Measurements from ENCODE around the gene PITHD1.
"Not testable (repeated sequence)": the region's sequence is repeated elsewhere in the genome, so short reads cannot be mapped to it uniquely, and the experiment has no call there.

PITHD1 gene

DNA sequence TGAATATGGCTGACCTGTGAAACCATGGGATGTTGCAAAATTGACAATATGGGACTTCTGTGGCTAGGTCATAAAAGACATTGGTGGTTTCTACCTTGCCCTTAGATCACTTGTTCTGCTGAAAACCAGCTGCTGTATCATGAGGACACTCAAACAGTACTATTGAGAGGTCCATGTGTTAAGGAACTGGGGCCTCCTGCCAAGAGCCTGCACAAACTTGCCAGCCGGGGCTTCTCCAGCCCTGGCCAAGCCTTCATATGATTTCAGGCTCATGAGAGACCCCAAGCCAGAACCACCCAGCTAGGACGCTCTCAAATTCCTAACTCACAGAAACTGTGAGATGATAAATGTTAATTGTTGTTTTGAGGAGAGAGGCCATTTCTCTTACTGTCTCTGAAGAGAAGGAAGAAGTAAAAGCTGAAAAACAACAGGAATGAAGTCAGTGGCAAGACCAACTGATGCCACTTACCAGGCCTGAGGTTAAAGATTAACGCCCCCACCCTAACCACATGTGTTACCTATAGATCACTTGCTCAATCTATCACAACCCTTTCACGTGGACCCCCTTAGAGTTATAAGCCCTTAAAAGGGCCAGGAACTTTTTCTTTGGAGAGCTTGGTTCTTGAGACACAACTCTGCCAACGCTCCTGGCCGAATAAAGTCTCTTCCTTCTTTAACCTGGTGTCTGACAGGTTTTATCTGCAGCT lies 3.9 kb upstream of the PITHD1 start:
- ATAC-seq (no peak), DNase-seq (no peak)

DNA sequence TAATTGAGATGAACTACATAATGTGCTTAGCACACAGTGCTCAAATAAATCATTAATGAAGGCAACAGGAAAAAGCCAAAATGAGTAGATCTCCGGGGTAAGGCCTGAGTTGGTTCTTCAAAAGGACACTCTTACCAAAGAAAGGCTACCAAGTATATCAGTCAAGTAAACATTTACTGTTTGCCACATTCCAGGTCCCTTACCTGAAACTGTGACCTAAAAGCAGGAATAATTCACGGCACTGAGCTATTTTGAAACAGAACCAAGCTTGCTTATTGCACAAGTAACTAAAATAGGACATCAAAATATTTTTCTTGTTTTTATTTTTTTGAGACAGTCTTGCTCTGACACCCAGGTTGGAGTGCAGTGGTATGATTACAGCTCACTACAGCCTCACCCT lies 2.0 kb upstream of the PITHD1 start:
- ATAC-seq, result no peak
- DNase-seq, result no peak

DNA sequence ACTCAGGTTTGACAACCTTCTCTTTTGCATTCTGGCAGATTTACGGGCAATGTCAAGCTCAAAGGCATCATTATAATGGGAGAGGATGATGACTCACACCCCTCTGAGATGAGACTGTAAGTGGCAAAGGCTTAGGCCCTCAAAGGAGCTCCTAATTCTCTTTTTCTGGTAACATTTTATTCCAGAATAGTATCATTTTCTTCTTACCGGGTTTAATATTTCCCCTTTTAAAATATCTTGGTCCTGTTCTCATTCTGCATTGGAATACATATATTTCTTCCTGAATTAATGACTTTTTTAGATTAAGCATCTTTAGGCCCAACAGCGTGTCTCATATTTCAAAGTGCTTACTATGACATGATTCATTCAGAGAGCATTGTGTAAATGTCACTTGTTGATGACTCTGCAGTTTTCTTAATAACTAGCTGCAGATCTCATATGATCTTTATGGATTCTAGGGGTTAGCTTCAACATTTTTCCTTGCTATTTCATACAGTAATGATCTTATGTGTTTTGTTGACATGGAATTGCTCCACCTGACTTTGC lies 1.7 kb downstream of the PITHD1 start:
- DNase-seq (no peak), ATAC-seq (no peak)

DNA sequence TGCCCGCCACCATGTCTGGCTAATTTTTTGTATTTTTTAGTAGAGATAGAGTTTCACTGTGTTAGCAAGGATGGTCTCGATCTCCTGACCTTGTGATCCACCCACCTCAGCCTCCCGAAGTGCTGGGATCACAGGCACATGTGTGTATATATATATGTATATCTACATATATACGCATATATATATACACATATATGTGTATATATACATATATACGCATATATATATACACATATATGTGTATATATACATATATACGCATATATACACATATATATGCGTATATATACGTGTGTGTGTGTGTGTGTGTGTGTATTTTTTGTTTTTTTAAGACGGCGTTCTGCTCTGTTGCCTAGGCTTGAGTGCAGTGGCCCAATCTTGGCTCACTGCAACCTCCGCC lies 4.9 kb downstream of the PITHD1 start:
- DNase-seq, result not testable (repeated sequence)

DNA sequence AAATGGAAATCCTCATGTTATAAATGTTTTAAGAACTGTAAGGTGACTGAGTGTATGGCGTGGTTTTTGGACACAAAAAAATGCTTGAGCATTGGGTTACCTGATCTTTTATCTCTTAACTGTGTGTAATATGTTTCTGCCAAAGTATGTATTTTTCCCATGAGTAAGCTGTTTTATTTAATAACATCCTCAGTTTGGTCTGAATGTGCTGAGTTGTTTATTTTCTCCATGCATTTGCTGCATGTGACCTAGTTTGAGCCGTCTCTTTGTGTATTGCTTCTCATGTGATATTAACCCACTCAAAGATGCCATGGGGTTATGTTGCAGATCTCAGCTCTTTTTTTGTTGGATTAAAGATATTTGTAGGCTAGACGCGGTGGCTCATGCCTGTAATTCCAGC lies 6.6 kb downstream of the PITHD1 start:
- DNase-seq (no peak), ATAC-seq (no peak)

More for the DNA sequence above, 4.9 kb downstream of the PITHD1 start:
- ATAC-seq, result not testable (repeated sequence)

DNA sequence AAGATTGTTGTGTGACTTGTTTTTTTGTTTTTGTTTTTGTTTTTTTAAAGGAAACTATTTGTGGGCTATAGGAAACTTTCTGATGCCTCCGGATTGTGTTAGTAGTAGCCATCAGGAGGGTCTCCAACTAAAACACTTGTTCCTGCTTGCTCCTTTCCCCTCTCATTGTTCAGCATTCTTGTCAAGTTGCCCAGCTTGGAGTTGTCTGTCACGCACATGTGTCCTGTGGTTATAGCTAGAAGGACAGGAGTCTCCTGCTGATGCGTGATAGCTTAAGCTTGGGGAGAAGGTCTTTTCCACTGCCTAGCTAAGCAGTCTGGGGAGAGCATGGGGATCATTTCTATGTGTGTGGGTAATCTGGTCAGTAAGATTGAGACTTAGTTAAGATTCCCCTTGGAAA lies 9.5 kb downstream of the PITHD1 start:
- ATAC-seq (no peak), DNase-seq (no peak)

DNA sequence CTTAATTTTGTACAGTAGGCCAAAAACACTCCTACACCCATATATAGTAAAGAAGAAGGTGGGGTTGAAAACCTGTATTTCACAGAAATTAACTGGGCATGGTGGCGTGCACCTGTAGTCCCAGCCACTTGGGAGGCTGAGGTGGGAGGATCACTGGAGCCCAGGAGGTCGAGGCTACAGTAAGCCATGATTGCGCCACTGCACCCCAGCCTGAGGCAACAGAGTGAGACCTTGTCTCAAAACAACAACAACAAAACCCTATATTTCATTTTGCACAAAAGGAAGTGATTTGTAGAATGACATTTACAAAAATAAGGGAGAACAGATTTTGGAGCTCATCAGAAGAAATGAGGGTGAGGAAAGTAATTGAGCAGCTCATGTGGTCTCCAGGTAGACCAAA lies 10.5 kb downstream of the PITHD1 start:
- ATAC-seq, result no peak
- no peak for DNase-seq

DNA sequence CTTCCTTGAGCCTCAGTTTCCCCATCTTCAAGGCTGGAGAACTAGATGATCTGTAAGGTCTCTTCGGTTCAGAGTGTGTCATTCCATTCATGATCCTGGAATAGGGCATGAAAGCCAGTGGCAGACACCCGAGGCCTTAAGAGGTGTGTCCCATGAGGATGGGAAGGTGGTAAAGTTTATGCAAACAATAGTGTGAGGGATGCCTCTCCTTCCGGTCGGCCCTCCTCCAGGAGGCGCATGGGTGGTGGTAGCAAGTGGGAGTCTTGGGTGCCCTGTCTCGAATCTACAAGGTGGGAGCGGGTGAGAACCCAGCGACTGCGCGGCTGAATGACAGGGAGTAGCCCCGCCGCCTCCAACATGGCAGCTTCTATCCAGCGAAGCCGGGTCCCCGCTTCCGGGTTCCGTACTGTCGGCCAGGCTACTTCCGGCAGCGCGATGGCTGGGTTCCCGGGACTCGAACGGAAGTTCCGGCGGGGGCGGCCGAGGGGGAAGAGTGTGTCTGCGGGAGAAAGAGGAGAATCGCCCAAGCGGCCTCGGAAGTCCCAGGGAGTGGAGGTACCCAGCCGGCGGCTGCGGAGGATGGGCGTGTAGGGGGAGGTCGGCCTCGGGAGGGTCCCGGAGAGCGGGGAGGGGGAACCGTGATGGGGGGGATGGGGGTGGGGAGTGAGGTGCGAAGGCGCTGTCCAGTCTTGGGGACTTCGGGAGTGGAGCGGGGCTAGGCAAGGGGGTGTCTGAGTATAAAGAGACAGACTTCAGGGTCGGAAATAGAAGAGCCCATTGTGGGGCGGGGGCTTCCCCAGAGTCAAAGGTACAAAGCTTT lies 12.7 kb downstream of the PITHD1 start, which contains the start of gene LYPLA2:
Gene LYPLA2, plus strand, starts transcription at position 450 of the 820 bp plus-strand sequence. CDS start 1,538 bp downstream, outside the sequence.
- ATAC-seq, result peak; percentile 92
- peak; percentile 94 for DNase-seq

DNA sequence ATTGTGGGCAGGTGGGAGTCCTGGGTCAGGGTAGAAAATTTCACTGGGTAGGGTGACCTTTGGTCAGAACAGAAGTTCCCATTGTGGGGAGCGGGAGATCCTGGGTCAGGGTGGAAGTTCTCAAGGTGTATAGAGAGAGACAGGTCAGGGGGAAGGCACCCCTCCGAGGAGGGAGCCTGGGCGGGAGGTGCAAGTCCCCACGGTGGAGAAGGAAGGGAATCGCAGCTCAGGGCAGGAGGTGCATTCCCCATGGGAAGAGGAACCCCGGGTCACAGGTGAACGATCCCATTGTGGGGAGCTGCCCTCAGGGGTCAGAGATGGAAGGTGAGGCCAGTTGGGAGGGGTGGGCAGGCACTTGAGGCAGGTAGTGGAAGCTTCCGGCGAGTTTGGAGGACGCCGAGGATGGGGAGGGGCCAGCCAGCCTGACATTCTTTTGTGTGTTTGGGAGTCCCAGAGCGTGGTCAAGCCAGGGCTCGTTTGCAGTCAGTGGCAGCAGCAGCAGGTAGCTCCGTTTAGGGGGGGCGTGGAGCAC lies 13.4 kb downstream of the PITHD1 start:
- ATAC-seq, result no peak
- DNase-seq, result peak; percentile 40

DNA sequence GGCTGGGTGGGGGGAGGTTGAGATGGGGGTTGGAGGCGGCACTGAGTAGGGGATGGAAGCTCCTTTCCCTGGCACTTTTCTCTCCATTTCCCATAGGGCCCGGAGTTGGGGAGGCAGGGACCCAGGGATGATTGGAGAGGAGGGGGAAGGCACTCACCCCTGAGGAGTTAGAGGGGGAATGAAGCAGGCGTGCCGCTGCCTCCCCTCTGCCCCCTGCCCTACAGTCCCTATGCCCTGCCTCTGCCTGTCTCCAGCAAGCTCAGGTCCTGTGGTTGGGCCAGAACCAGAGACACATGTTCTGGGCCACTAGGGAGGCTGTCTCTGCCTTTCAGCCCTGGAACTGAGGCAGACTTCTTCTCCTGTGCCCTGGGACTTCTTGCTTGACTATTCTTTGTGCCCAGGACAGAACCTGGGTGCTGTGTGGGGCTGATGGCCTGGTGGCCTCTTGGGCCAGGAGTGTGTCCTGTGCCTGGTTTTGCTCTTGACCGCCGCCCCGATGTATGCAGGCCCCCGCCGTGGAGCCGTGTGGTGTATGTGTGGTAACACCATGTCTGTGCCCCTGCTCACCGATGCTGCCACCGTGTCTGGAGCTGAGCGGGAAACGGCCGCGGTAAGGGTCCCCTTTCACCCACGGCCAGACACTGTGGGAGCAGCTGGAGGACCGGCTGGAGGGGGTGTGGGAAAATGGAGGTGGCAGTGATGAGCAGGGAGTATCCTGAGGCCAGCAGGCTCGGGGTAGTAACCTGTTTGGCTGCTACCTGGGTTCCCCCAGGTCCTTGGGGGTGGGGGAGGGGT lies 14.1 kb downstream of the PITHD1 start:
- ATAC-seq (no peak), DNase-seq (no peak)

DNA sequence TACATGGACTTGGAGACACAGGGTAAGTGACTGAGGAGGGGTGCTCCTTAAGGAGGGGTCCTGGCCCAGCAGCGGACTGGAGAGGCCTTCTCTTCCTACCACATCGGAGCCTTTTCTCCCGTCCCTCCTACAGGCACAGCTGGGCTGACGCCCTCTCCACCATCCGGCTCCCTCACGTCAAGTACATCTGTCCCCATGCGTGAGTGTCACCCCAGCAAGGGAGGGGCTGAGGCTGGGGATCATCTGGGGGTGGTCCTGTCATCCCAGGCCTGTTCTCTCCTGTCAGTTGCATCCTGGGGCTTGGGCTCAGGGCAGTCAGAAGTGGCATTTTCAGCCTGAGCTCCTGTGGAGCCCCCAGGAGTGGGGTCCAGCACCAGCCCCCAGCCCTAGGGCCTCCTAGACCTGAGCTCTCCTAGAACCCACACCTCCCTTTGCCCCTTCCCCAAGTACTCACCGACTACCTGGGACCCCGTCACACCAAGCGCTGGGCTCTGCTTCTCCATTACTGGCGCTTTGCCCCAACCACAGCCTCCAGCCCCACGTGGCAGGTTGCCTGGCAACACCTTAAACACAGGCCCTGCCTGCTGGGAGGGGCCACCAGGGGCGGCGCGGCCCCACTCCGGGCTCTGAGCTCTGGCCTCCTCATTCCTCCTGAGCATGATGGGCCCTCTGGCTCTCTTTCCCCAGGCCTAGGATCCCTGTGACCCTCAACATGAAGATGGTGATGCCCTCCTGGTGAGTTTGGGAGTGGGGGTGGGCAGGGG lies 15.0 kb downstream of the PITHD1 start:
- peak; percentile 12 for ATAC-seq
- peak; percentile 56 for DNase-seq

DNA sequence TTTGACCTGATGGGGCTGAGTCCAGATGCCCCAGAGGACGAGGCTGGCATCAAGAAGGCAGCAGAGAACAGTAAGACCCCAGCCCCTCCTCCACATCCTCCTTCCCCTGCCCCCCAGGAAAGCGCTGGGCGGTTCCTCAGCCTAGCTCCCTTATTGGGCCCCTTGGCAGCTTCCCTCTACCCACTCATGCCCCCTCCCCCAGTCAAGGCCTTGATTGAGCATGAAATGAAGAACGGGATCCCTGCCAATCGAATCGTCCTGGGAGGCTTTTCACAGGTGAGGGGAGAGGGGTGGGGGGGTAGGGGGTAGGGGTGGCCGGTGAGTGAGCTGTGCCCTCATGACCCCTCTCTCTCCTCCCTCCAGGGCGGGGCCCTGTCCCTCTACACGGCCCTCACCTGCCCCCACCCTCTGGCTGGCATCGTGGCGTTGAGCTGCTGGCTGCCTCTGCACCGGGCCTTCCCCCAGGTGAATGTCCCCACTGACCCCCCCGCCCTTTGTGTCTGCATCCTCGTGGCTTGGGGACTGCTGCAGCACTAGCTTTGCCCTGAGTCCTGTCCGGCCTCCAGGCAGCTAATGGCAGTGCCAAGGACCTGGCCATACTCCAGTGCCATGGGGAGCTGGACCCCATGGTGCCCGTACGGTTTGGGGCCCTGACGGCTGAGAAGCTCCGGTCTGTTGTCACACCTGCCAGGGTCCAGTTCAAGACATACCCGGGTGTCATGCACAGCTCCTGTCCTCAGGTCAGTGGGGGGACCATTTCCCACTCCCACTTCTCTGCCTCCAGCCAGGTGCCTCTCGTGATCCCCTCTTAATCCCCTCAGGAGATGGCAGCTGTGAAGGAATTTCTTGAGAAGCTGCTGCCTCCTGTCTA lies 15.9 kb downstream of the PITHD1 start:
- no peak for DNase-seq
- no peak for ATAC-seq

DNA sequence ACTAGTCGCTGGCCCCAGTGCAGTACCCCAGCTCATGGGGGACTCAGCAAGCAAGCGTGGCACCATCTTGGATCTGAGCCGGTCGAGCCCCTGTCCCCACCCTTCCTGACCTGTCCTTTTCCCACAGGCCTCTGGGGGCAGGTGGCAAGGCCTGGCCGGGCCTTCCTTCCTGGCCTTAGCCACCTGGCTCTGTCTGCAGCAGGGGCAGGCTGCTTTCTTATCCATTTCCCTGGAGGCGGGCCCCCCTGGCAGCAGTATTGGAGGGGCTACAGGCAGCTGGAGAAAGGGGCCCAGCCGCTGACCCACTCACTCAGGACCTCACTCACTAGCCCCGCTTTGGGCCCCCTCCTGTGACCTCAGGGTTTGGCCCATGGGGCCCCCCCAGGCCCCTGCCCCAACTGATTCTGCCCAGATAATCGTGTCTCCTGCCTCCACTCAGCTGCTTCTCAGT lies 16.5 kb downstream of the PITHD1 start:
- not testable (repeated sequence) for ATAC-seq, DNase-seq

DNA sequence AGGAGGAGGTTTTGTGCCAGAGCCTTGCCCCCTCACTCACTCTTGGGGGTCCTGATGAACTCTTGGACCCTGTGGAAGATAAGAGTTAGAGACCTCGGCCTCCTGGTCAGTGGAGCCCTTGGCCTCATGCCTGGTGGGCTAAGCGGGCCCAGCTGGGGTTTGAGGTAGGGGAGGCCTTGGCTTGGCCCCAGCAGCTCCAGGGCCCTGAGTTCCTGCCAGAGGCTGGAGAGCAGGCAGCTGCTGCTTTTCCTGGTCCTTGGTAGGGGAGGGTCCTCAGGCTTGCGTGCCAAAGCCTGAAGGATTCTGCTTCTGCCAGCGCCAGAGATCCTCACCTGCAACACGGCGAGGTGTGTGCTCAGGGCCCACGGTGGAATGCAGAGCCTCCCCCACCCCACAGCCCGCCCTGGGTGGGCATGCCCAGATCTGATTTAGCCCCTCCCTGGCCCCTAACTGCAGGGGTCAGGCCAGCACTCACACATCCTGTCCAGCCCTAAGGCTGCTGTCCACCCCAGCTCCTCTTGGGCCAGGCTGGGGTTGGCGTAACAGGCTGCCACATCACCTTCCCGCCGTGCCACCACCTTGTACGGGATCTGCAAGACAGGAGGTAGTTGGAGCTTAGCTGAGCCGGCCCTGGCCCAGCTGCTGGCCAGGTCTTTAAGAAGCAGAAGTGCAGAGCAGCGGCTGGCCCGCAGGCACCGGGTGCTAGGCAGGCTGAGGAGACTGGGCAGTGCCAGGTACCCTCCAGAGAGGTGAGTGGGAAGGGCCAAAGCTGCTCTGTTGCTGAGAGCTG lies 17.7 kb downstream of the PITHD1 start:
- ATAC-seq, result no peak
- DNase-seq, result no peak

DNA sequence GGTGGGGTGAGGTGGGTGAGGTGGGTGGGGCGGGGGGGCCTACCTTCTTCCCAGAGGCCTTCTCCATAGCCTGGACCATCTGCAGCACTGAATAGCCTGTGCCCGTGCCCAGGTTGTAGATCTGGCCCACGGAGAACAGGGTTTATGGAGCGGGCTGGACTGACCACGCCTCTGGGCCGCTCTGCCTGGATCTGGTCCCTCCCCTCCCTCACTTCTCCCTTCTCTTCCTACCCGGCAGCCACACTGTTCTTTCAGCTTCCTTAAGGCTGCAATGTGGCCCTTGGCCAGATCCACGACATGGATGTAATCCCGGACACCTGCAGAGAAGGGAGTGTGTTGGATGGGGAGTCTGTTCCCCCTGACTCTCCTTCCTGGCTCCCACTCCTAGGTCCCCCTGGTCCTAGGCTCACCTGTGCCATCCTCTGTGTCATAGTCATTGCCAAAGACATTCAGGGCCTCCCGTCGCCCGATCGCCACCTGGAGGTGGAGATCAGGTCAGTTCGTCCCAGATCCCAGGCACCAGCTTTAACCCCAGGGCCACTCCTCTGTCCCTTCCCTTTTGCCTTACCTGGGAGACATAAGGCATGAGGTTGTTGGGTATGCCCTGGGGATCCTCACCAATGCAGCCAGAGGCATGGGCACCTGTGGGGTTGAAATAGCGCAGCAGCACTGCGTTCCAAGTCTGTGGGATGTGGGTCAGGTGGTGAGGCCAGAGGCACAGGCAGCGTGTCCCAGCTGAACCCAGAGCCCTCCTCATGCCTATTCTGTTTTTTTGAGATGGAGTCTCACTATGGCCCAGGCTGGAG lies 18.5 kb downstream of the PITHD1 start:
- ATAC-seq (no peak), DNase-seq (no peak)

DNA sequence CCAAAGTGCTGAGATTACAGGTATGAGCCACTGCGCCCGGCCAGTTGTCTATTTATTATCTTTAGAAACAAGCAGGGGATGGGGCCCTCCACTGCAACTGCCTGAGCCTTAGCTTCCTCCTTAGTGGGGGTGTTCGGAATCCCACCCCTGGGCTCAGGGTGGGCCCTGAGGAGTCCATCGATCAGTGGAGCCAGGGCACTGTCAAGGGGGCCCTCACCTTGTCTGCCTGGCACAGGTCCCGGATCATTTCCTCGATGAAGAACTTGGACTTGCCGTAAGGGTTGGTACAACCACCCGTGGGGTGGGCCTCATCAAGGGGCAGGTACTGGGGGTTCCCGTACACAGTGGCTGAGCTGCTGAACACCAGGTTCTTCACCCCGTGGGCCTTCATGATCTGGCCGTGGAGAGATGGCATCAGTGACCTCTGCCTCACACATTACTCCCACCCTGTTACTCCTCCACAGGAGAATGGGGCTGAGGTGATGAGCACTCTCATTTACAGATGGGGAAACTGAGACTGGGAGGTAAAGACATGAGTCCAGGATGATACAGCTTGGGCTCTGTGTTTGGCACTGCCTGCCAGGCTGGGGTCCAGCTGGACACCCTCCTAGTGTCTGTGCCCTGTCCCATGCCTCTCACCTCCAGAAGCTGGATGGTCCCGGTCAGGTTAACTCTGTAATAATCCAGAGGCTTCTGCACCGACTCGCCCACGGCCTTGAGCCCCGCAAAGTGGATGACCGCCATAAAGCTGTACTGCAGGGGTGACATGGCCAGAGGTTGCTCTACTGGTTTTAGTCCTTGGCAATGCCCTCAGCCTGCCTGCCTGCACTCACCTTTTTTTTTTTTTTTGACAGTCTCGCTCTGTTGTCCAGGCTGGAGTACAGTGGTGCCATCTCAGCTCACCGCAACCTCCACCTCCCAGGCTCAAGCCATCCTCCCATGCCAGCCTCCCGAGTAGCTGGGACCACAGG lies 19.5 kb downstream of the PITHD1 start:
- DNase-seq (no peak), ATAC-seq (no peak)

DNA sequence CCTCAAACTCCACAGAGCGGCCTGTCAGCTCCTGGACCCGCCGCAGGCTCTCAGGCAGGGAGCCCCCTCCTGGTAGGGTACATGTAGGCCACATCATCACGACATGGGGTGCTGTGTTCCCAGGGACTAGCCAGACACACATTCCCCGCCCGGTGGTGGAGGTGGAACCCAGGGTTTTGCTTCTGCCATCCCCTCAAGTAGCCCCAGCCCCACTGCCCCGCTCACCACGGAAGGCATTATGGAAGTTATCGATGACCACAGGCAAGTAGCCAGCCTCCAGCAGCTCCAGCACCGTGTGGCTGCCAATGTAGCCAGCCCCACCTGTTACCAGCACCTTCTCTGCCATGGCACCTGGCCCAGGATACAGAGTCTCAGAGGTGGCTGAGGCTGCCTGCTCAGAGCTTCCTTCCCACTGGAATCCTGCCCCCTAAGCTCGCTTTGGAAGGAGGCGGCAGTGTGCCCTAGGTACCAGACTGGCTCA lies 20.5 kb downstream of the PITHD1 start:
- ATAC-seq, result no peak
- DNase-seq, result peak; percentile 32

All from stimulated activated naive CD8-positive, alpha-beta T cell treated with anti-CD3 and anti-CD28 coated beads, Interleukin-15, Interleukin-2, amounts not matched to agents 100 U/mL and 50 U/mL, for 24 hours (primary cell).